Measurements from ENCODE around the gene CIDEC. TPM values are rescaled to one million over a fixed set of nuclear protein-coding genes. Genes with fewer than 3 reads are reported as not detected.

CIDEC gene
- total and polyA plus RNA-seq, 2 of the 13 experiments (the other 11 are each of a cell fraction or from before 2014, with no cell fraction given): 2.5 to 10.4 TPM

DNA sequence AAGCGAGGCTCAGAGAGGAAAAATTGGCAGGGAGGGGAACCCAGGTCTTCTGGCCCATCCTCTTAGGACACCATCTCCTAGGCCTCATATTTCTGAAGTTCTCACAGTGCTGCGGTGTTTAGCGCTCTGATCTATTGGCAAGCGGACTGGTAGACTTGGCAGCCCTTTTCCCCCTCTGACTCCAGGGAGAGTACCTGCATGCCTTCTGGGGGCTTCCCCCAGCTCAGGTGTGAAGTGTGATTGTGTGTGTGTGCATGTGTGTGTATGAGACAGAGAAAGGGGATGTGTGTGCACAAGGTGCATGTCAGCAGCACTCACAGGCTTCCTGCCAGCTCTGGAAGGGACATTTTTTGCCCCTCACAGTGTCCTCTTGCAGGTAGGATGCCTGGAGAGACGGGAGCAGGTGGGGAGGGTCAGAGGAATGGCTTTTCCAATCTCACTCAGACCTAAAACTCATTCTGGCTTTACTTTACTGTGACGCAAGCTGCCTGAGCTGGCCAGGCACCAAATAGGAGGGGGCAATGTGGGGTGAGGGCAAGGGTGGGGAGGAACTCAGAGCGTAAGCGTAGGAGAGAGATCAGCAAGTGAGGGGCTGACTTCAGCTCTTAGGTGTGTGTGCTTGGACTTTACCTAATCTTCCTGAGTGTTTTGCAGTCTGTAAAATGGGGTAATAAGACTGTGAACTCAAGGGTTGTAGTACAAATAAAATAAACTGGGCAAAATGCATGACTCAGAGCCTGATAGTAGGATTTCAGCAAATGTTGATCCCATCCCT lies 18.6 kb upstream of the CIDEC start (continued):
- TF ChIP-seq, protein P1, sequence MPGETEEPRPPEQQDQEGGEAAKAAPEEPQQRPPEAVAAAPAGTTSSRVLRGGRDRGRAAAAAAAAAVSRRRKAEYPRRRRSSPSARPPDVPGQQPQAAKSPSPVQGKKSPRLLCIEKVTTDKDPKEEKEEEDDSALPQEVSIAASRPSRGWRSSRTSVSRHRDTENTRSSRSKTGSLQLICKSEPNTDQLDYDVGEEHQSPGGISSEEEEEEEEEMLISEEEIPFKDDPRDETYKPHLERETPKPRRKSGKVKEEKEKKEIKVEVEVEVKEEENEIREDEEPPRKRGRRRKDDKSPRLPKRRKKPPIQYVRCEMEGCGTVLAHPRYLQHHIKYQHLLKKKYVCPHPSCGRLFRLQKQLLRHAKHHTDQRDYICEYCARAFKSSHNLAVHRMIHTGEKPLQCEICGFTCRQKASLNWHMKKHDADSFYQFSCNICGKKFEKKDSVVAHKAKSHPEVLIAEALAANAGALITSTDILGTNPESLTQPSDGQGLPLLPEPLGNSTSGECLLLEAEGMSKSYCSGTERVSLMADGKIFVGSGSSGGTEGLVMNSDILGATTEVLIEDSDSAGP (CRISPR knock-in tag; IDR thresholded peaks at IDR 0.05; ENCODE audit: borderline replicate concordance): peak; percentile 44; the same call in 1 of the 2 replicates
- TF ChIP-seq ZNF207 (IDR thresholded peaks at IDR 0.05; ENCODE audit: borderline replicate concordance) (no peak), GZF1 (CRISPR knock-in tag; IDR thresholded peaks at IDR 0.05) (no peak), SAFB2 (CRISPR knock-in tag; IDR thresholded peaks at IDR 0.05; ENCODE audit: borderline replicate concordance, low read depth) (no peak), ZBTB20 (CRISPR knock-in tag; IDR thresholded peaks at IDR 0.05; ENCODE audit: borderline replicate concordance, low read depth) (no peak), ZNF253 (CRISPR knock-in tag; IDR thresholded peaks at IDR 0.05; ENCODE audit: borderline replicate concordance) (no peak), ZNF468 (CRISPR knock-in tag; IDR thresholded peaks at IDR 0.05) (no peak), SIX4 (CRISPR knock-in tag; IDR thresholded peaks at IDR 0.05) (no peak), ZNF367 (CRISPR knock-in tag; IDR thresholded peaks at IDR 0.05; ENCODE audit: borderline replicate concordance) (no peak), HIVEP1 (CRISPR knock-in tag; IDR thresholded peaks at IDR 0.05) (0 out of 2 replicates have a peak, but pooled peaks have one; percentile 25), ONECUT2 (CRISPR knock-in tag; IDR thresholded peaks at IDR 0.05) (no peak), MAFG (CRISPR knock-in tag; IDR thresholded peaks at IDR 0.05) (no peak), ZNF326 (CRISPR knock-in tag; IDR thresholded peaks at IDR 0.05; ENCODE audit: borderline replicate concordance) (no peak), HMG20A (CRISPR knock-in tag; IDR thresholded peaks at IDR 0.05; ENCODE audit: borderline replicate concordance) (0 out of 2 replicates have a peak, but pooled peaks have one; percentile 27), HNF4A (CRISPR knock-in tag; IDR thresholded peaks at IDR 0.05) (peak; percentile 78)
- TF ChIP-seq, protein P2, sequence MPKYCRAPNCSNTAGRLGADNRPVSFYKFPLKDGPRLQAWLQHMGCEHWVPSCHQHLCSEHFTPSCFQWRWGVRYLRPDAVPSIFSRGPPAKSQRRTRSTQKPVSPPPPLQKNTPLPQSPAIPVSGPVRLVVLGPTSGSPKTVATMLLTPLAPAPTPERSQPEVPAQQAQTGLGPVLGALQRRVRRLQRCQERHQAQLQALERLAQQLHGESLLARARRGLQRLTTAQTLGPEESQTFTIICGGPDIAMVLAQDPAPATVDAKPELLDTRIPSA (CRISPR knock-in tag; IDR thresholded peaks at IDR 0.05; ENCODE audit: borderline replicate concordance): no peak
- TF ChIP-seq, protein P3, sequence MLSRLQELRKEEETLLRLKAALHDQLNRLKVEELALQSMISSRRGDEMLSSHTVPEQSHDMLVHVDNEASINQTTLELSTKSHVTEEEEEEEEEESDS (CRISPR knock-in tag; IDR thresholded peaks at IDR 0.05; ENCODE audit: borderline replicate concordance): no peak
- TF ChIP-seq, protein P4, sequence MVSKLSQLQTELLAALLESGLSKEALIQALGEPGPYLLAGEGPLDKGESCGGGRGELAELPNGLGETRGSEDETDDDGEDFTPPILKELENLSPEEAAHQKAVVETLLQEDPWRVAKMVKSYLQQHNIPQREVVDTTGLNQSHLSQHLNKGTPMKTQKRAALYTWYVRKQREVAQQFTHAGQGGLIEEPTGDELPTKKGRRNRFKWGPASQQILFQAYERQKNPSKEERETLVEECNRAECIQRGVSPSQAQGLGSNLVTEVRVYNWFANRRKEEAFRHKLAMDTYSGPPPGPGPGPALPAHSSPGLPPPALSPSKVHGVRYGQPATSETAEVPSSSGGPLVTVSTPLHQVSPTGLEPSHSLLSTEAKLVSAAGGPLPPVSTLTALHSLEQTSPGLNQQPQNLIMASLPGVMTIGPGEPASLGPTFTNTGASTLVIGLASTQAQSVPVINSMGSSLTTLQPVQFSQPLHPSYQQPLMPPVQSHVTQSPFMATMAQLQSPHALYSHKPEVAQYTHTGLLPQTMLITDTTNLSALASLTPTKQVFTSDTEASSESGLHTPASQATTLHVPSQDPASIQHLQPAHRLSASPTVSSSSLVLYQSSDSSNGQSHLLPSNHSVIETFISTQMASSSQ (IDR thresholded peaks at IDR 0.05; ENCODE audit: low read depth): peak; percentile 22; the same call in 1 of the 2 replicates
- TF ChIP-seq, protein P4 (CRISPR knock-in tag; IDR thresholded peaks at IDR 0.05; ENCODE audit: borderline replicate concordance): no peak
- TF ChIP-seq, protein P5, sequence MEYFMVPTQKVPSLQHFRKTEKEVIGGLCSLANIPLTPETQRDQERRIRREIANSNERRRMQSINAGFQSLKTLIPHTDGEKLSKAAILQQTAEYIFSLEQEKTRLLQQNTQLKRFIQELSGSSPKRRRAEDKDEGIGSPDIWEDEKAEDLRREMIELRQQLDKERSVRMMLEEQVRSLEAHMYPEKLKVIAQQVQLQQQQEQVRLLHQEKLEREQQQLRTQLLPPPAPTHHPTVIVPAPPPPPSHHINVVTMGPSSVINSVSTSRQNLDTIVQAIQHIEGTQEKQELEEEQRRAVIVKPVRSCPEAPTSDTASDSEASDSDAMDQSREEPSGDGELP (IDR thresholded peaks at IDR 0.05; ENCODE audit: borderline replicate concordance, low read depth): no peak

Data from HepG2 (cell line).